Astrocyte (in vitro differentiated cells and primary cell): ENCODE measurements around the gene AASS. TPM values are rescaled to one million over a fixed set of nuclear protein-coding genes. Genes with fewer than 3 reads are reported as not detected.

Experiments used
- DNase-seq: peaks from one replicate; pipeline ENCODE4 v3.0.0-alpha.2; 2010; ENCODE audit warnings: low read depth
- FAIRE-seq: peaks from 2 replicates; lab custom pipeline; 2011; peaks lifted over from hg19 to GRCh38; lab: Jason Lieb, UNC
- H2AFZ ChIP-seq: 2 replicates; pipeline ENCODE4 v1.6.0; 2012; ENCODE audit warnings: low read depth, low read length, inconsistent platforms
- H3K27ac ChIP-seq: 2 replicates; pipeline ENCODE4 v1.5.1; 2011; ENCODE audit warnings: low read depth, low read length, inconsistent platforms
- H3K27me3 ChIP-seq: 2 replicates; pipeline ENCODE4 v1.6.0; 2011; ENCODE audit warnings: low read length, inconsistent platforms; ENCODE audit not compliant: insufficient read depth
- H3K36me3 ChIP-seq: 2 replicates; pipeline ENCODE4 v1.5.1; 2011; ENCODE audit warnings: low read length, inconsistent platforms; ENCODE audit not compliant: insufficient read depth
- H3K4me1 ChIP-seq: 2 replicates; pipeline ENCODE4 v1.5.1; 2011; ENCODE audit warnings: low read length, inconsistent platforms; ENCODE audit not compliant: insufficient read depth
- H3K4me2 ChIP-seq: 2 replicates; pipeline ENCODE4 v1.6.0; 2012; ENCODE audit warnings: low read length, inconsistent platforms
- H3K4me3 ChIP-seq: 2 replicates; pipeline ENCODE4 v1.5.1; 2011; ENCODE audit warnings: low read depth, mild to moderate bottlenecking, low read length, inconsistent platforms; ENCODE audit not compliant: insufficient read depth
- H3K79me2 ChIP-seq: 2 replicates; pipeline ENCODE4 v1.6.0; 2012; ENCODE audit warnings: mild to moderate bottlenecking, low read length, inconsistent platforms; ENCODE audit not compliant: insufficient read depth
- H3K9ac ChIP-seq: 2 replicates; pipeline ENCODE4 v1.6.0; 2012; ENCODE audit warnings: mild to moderate bottlenecking, low read length, inconsistent platforms
- H3K9me3 ChIP-seq: 2 replicates; pipeline ENCODE4 v1.5.1; 2012; ENCODE audit warnings: low read depth, mild to moderate bottlenecking, low read length, inconsistent platforms; ENCODE audit not compliant: insufficient read depth
- H4K20me1 ChIP-seq: 2 replicates; pipeline ENCODE4 v1.6.0; 2012; ENCODE audit warnings: low read length, inconsistent platforms; ENCODE audit not compliant: insufficient read depth
- H3K27ac Mint-ChIP-seq: one replicate; pipeline ENCODE4 v1.8.0; 2021; ENCODE audit warnings: mild to moderate bottlenecking, mixed read lengths; ENCODE audit not compliant: unreplicated experiment
- H3K27me3 Mint-ChIP-seq: one replicate; pipeline ENCODE4 v1.8.0; 2021; ENCODE audit warnings: low read depth, mixed read lengths; ENCODE audit not compliant: unreplicated experiment
- H3K36me3 Mint-ChIP-seq: one replicate; pipeline ENCODE4 v1.8.0; 2021; ENCODE audit warnings: low read depth, mixed read lengths; ENCODE audit not compliant: unreplicated experiment
- H3K4me1 Mint-ChIP-seq: one replicate; pipeline ENCODE4 v1.8.0; 2021; ENCODE audit warnings: low read depth, mixed read lengths; ENCODE audit not compliant: unreplicated experiment
- H3K4me3 Mint-ChIP-seq: one replicate; pipeline ENCODE4 v1.8.0; 2021; ENCODE audit warnings: mild to moderate bottlenecking, moderate library complexity, mixed read lengths; ENCODE audit not compliant: unreplicated experiment
- H3K9me3 Mint-ChIP-seq: one replicate; pipeline ENCODE4 v1.8.0; 2021; ENCODE audit warnings: mild to moderate bottlenecking, mixed read lengths; ENCODE audit not compliant: unreplicated experiment
- EZH2 ChIP-seq: IDR thresholded peaks from 2 replicates; pipeline ENCODE4 v1.6.1; 2012; ENCODE audit warnings: mild to moderate bottlenecking, low read length, inconsistent platforms; ENCODE audit not compliant: insufficient read depth
- total RNA-seq: library from RNA; stranded (reverse); gene quantifications from 2 replicates; pipeline ENCODE4 v1.2.1, GENCODE V29; 2021
- TF ChIP-seq, protein P1 (sequence below): IDR thresholded peaks from 2 replicates; pipeline ENCODE4 v1.5.1; 2011; ENCODE audit warnings: low read depth, mild to moderate bottlenecking, inconsistent platforms, low read length, moderate library complexity; ENCODE audit not compliant: insufficient read depth

Gene AASS
- total RNA-seq, 1 donor from 2014 or later = 15.6 TPM

DNA sequence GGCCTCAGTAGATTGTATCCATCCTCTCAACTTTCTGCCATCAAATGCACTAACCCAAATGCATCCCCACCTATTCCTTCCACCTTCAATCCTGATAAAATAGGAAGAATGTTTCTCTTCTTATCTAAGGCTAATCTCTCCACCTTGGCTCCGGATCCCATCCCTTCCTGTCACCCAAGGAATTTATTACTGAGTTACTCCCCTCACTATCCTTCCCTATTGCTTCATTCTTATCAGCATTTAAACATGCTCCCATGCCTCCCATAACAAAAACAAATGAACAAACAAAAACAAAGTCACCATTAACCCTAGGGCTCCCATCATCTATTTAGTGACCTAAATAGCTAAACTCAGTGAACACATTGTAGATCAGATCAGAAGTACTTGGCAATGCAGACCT lies 25.3 kb downstream of the AASS start:
- peaks cover 3% of the 10 kb centered on the region for H3K36me3 Mint-ChIP-seq
- no peak for FAIRE-seq

DNA sequence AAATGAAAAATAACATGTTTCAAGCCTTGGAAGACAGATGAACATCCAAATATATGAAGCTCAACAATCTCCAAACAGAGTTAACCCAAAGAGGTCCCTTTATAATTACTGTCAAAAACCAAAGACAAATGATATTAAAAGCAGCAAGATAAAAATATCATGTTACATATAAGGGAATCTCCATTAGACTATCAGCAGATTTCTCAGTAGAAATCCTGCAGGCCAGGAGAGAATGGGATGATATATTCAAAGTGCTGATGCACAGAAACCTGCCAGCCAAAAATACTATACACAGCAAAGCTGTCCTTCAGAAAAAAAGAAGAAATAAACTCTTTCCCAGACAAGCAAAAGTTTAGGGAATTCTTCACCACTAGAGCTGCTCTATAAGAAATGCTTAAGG lies 41.0 kb downstream of the AASS start:
- Mint-ChIP-seq H3K4me1 (no peaks in the 10 kb centered on the region), H3K36me3 (peaks cover 23% of the 10 kb centered on the region)
- no peaks in the 10 kb centered on the region for H3K79me2 ChIP-seq

More for the DNA sequence above, 25.3 kb downstream of the AASS start:
- Histone ChIP-seq H3K79me2 (no peaks in the 10 kb centered on the region), H3K27me3 (no peaks in the 10 kb centered on the region), H2AFZ (no peak overlapping the region), H3K27ac (no peak overlapping the region), H3K36me3 (peaks cover 6% of the 10 kb centered on the region), H3K9ac (no peak overlapping the region), H4K20me1 (no peaks in the 10 kb centered on the region), H3K9me3 (no peaks in the 10 kb centered on the region), H3K4me2 (no peak overlapping the region), H3K4me1 (no peaks in the 10 kb centered on the region), H3K4me3 (no peak overlapping the region)
- Mint-ChIP-seq H3K9me3 (no peaks in the 10 kb centered on the region), H3K27ac (no peak overlapping the region), H3K4me1 (peaks cover 8% of the 10 kb centered on the region), H3K4me3 (no peak overlapping the region), H3K27me3 (no peaks in the 10 kb centered on the region)
- TF ChIP-seq, protein P1, sequence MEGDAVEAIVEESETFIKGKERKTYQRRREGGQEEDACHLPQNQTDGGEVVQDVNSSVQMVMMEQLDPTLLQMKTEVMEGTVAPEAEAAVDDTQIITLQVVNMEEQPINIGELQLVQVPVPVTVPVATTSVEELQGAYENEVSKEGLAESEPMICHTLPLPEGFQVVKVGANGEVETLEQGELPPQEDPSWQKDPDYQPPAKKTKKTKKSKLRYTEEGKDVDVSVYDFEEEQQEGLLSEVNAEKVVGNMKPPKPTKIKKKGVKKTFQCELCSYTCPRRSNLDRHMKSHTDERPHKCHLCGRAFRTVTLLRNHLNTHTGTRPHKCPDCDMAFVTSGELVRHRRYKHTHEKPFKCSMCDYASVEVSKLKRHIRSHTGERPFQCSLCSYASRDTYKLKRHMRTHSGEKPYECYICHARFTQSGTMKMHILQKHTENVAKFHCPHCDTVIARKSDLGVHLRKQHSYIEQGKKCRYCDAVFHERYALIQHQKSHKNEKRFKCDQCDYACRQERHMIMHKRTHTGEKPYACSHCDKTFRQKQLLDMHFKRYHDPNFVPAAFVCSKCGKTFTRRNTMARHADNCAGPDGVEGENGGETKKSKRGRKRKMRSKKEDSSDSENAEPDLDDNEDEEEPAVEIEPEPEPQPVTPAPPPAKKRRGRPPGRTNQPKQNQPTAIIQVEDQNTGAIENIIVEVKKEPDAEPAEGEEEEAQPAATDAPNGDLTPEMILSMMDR = no peak
- TF ChIP-seq EZH2 = no peak
- no peak for DNase-seq

DNA sequence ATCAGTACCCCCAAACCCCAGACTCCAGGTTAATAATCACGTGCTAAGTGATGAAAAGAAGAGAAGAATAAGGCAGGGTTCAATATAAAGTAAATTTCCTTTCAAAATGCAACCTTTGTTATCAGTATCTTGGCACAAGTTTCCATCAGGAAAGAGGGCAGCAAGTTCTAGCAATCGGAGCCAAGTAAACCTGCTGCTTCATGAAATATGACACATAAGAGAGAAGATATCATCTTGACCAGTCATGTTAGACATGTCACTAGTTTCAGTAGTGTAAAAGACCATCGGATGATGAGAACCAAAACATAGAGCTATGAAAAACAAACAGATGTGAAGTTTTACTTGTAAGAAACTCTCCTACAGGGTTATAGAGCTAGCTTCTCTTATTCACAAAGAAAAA lies 44.0 kb downstream of the AASS start:
- Histone ChIP-seq H2AFZ (no peak overlapping the region), H3K9ac (no peak overlapping the region), H3K27me3 (no peaks in the 10 kb centered on the region), H3K9me3 (no peaks in the 10 kb centered on the region), H3K4me1 (no peaks in the 10 kb centered on the region), H3K79me2 (no peaks in the 10 kb centered on the region), H3K4me2 (no peak overlapping the region), H3K27ac (no peak overlapping the region), H3K4me3 (no peak overlapping the region), H3K36me3 (peaks cover 3% of the 10 kb centered on the region), H4K20me1 (no peaks in the 10 kb centered on the region)
- H3K27ac Mint-ChIP-seq = no peak overlapping the region
- H3K9me3 Mint-ChIP-seq = peaks cover 2% of the 10 kb centered on the region
- no peak for FAIRE-seq
- no peaks in the 10 kb centered on the region for H3K4me1 Mint-ChIP-seq
- no peak overlapping the region for H3K4me3 Mint-ChIP-seq
- no peak for DNase-seq
- TF ChIP-seq EZH2 = no peak
- TF ChIP-seq, protein P1 = no peak
- H3K36me3 Mint-ChIP-seq = peaks cover 14% of the 10 kb centered on the region
- H3K27me3 Mint-ChIP-seq = no peaks in the 10 kb centered on the region

More for the DNA sequence above, 41.0 kb downstream of the AASS start:
- H3K4me2 ChIP-seq = no peak overlapping the region
- FAIRE-seq (no peak), DNase-seq (no peak)
- H3K4me3 Mint-ChIP-seq = no peak overlapping the region
- no peak for TF ChIP-seq EZH2
- TF ChIP-seq, protein P1 = no peak
- no peaks in the 10 kb centered on the region for H3K27me3 Mint-ChIP-seq
- H3K4me3 ChIP-seq = no peak overlapping the region
- H4K20me1 ChIP-seq = no peaks in the 10 kb centered on the region
- H3K36me3 ChIP-seq = peaks cover 3% of the 10 kb centered on the region
- no peak overlapping the region for H2AFZ ChIP-seq
- no peaks in the 10 kb centered on the region for H3K9me3 ChIP-seq
- no peak overlapping the region for H3K9ac ChIP-seq
- H3K27me3 ChIP-seq = no peaks in the 10 kb centered on the region
- no peaks in the 10 kb centered on the region for H3K4me1 ChIP-seq
- no peak overlapping the region for H3K27ac Mint-ChIP-seq
- H3K27ac ChIP-seq = no peak overlapping the region
- H3K9me3 Mint-ChIP-seq = peaks cover 3% of the 10 kb centered on the region
